ENCODE measurements around the gene ABHD14A.

GRCh38 chr3:51940648-51941462 lies 34.0 kb upstream of the ABHD14A start:
- TF ChIP-seq, protein P1, sequence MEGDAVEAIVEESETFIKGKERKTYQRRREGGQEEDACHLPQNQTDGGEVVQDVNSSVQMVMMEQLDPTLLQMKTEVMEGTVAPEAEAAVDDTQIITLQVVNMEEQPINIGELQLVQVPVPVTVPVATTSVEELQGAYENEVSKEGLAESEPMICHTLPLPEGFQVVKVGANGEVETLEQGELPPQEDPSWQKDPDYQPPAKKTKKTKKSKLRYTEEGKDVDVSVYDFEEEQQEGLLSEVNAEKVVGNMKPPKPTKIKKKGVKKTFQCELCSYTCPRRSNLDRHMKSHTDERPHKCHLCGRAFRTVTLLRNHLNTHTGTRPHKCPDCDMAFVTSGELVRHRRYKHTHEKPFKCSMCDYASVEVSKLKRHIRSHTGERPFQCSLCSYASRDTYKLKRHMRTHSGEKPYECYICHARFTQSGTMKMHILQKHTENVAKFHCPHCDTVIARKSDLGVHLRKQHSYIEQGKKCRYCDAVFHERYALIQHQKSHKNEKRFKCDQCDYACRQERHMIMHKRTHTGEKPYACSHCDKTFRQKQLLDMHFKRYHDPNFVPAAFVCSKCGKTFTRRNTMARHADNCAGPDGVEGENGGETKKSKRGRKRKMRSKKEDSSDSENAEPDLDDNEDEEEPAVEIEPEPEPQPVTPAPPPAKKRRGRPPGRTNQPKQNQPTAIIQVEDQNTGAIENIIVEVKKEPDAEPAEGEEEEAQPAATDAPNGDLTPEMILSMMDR (IDR thresholded peaks at IDR 0.05), result no peak
- no peak for TF ChIP-seq POLR2A (IDR thresholded peaks at IDR 0.05)
